Measurements from ENCODE around the gene SHROOM3. TPM values are rescaled to one million over a fixed set of nuclear protein-coding genes. Genes with fewer than 3 reads are reported as not detected.
A peak's percentile ranks its signal among the peaks of the same experiment; 100 is the strongest.

Gene SHROOM3
- total RNA-seq, 4 donors from 2014 or later, result 44.4 to 101 (median 88.5) TPM

DNA sequence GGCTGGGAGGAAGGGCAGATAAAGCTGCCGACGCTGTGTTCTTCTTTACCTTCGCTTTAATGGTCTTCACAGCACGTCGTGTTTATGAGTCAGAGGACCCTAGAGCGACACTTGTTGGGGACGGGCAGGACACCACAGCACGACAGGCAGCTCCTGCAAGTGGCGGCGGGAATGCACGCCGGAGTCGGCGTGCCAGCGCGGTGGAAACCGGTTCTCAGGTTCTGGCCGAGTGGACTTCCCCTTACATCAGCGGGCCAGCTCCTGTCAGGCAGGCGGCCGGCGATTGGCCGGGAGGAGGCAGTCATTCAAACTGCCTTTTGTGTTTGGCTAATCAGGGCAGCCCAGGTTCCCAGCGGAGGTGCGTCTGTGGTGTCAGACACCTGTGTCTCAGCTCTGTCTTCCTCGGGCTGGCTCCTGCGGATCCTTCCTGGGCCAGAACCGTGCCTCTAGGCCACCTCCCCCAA is 150.9 kb downstream of the SHROOM3 start:
- intact Hi-C loops (cut with DNase I), result no loop called here
- TF ChIP-seq POLR2A (IDR thresholded peaks at IDR 0.05; ENCODE audit: low read depth), result no peak
- TF ChIP-seq, protein P1, sequence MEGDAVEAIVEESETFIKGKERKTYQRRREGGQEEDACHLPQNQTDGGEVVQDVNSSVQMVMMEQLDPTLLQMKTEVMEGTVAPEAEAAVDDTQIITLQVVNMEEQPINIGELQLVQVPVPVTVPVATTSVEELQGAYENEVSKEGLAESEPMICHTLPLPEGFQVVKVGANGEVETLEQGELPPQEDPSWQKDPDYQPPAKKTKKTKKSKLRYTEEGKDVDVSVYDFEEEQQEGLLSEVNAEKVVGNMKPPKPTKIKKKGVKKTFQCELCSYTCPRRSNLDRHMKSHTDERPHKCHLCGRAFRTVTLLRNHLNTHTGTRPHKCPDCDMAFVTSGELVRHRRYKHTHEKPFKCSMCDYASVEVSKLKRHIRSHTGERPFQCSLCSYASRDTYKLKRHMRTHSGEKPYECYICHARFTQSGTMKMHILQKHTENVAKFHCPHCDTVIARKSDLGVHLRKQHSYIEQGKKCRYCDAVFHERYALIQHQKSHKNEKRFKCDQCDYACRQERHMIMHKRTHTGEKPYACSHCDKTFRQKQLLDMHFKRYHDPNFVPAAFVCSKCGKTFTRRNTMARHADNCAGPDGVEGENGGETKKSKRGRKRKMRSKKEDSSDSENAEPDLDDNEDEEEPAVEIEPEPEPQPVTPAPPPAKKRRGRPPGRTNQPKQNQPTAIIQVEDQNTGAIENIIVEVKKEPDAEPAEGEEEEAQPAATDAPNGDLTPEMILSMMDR (IDR thresholded peaks at IDR 0.05), result peak in 1 of 3 experiments; percentile 22
- no peak for TF ChIP-seq EP300 (IDR thresholded peaks at IDR 0.05)
- TF ChIP-seq POLR2AphosphoS5 (IDR thresholded peaks at IDR 0.05), result peak; percentile 64 to 70
- WGBS, result 16% methylated on average over 6 of the region's 28 CpGs
- Histone ChIP-seq H3K36me3 (no peaks in the 10 kb centered on the region), H3K4me3 (peak overlapping the region; percentile 39 to 53 (median 50)), H3K27me3 (no peaks in the 10 kb centered on the region), H3K4me1 (peaks cover 28 to 72% (median 57%) of the 10 kb centered on the region in 4 donors), H3K27ac (replicated peaks in 1 of 4) (peak overlapping the region; percentile 73 to 81 (median 77)), H3K9me3 (no peaks in the 10 kb centered on the region)
- DNase-seq (ENCODE audit: extremely low spot score), result no peak

DNA sequence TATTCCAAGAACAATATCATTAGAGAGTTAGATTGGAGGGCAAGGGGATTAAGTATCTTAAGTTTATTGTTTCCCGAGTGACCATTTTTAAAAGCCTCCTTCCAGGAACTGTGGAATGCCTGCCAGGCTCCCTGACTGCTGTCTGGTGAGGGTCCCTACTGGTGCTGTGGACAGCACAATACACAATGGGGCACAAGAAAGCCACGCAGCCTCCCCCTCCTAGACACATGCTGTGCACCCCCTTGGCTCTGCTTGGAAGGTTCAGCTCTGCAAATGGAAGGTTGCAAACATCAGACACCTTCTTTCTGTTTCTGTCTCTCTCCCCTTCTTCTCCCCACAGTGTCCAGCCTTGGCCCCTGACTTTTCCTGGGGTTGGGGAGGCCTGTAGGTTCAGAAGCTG is 153.2 kb downstream of the SHROOM3 start:
- intact Hi-C loops (cut with DNase I), result no loop called here
- DNase-seq (ENCODE audit: extremely low spot score), result no peak
- H3K27ac ChIP-seq (replicated peaks in 1 of 4), result peak overlapping the region; percentile 42 to 81 (median 79)
- H3K4me3 ChIP-seq, result no peak overlapping the region
- H3K27me3 ChIP-seq, result no peaks in the 10 kb centered on the region
- no peaks in the 10 kb centered on the region for H3K36me3 ChIP-seq
- 95% methylated on average over 2 of the region's 2 CpGs for WGBS
- no peaks in the 10 kb centered on the region for H3K9me3 ChIP-seq
- H3K4me1 ChIP-seq, result peaks cover 37 to 80% (median 60%) of the 10 kb centered on the region in 4 donors
- TF ChIP-seq POLR2A (IDR thresholded peaks at IDR 0.05; ENCODE audit: low read depth) (no peak), POLR2AphosphoS5 (IDR thresholded peaks at IDR 0.05) (no peak), EP300 (IDR thresholded peaks at IDR 0.05) (no peak)
- TF ChIP-seq, protein P1 (IDR thresholded peaks at IDR 0.05), result no peak

DNA sequence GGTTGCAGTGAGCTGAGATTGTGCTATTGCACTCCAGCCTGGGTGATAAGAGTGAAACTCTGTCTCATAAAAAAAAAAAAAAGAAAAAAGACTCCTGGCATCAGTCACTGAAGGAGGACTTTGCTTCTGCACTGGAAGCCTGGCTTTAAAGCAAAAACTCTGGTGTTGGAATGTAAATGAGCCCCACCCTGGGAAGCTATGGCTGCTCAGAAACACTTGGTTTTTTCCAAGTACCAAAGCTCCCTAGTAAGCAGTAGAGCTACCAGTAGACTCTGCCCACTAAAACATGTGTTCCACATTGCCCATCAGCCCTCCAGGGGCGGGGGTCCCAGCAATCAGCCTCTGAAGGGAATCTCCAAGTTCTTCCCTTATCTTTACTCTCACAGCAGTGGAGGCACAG is 154.4 kb downstream of the SHROOM3 start:
- 15% methylated on average over 1 of the region's 1 CpG for WGBS
- H3K27ac ChIP-seq (replicated peaks in 1 of 4), result peak overlapping the region; percentile 73 to 81 (median 79)

DNA sequence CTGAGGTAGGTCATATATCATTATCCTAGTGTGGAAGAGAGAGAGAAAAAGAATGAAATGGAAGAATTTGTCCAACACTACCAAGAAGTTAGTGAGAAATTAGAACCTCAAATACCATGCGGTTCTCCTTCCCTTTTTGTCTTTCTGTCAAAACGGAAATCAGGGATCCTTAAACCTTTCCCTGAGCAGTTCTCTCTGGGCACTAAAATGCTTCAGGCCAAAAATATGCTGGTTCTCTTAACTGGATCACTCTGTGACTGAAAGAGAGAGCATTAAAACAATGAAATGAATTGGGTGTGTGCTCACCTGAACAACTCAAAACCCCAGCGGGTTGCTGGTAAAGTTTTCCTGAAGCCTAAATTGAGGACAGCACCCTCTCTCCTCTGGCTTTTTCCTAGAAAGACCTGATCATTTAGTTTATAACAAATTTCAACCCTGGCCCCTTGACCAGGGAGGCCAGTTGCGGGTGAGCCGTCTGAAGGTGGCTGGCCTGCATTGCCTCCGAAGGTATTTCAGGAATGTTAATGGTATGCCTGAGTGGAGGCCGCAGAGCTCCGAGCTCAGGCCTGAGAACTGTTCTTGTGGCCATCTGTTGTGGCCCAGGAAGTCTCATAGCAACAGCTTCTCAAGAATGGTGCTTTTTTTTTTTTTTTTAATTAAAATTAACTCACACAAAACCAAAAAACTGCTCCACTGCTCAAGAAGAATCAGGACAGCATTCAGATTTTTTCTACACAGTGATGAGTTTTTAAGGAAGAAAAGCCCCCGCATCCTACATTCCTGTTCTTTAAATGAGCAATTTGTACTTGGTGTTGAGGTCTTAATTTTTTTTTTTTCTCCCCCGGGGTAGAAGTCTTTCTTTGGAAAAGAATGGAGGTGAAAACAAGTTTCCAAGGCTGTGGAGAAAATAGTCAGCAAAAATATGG is 155.1 kb downstream of the SHROOM3 start:
- WGBS, result 45% methylated on average over 10 of the region's 10 CpGs
- peaks cover 28 to 61% (median 46%) of the 10 kb centered on the region in 4 donors for H3K4me1 ChIP-seq
- intact Hi-C loops (cut with DNase I), result no loop called here

More for the DNA sequence above, 154.4 kb downstream of the SHROOM3 start:
- no peak for DNase-seq (ENCODE audit: extremely low spot score)
- H3K4me1 ChIP-seq, result peaks cover 36 to 68% (median 53%) of the 10 kb centered on the region in 4 donors
- no peaks in the 10 kb centered on the region for H3K9me3 ChIP-seq
- no peaks in the 10 kb centered on the region for H3K27me3 ChIP-seq
- H3K4me3 ChIP-seq, result no peak overlapping the region
- TF ChIP-seq, protein P1 (IDR thresholded peaks at IDR 0.05), result no peak
- TF ChIP-seq POLR2A (IDR thresholded peaks at IDR 0.05; ENCODE audit: low read depth) (no peak), EP300 (IDR thresholded peaks at IDR 0.05) (no peak), POLR2AphosphoS5 (IDR thresholded peaks at IDR 0.05) (no peak)
- intact Hi-C loops (cut with DNase I), result no loop called here
- H3K36me3 ChIP-seq, result no peaks in the 10 kb centered on the region

More for the DNA sequence above, 155.1 kb downstream of the SHROOM3 start:
- peak overlapping the region; percentile 73 to 81 (median 79) for H3K27ac ChIP-seq (replicated peaks in 1 of 4)
- H3K36me3 ChIP-seq, result no peaks in the 10 kb centered on the region
- TF ChIP-seq EP300 (IDR thresholded peaks at IDR 0.05) (no peak), POLR2A (IDR thresholded peaks at IDR 0.05; ENCODE audit: low read depth) (no peak), POLR2AphosphoS5 (IDR thresholded peaks at IDR 0.05) (no peak)
- TF ChIP-seq, protein P1 (IDR thresholded peaks at IDR 0.05), result no peak
- no peaks in the 10 kb centered on the region for H3K9me3 ChIP-seq
- no peak for DNase-seq (ENCODE audit: extremely low spot score)
- H3K4me3 ChIP-seq, result peak overlapping the region in 1 of 4 donors; percentile 16
- no peaks in the 10 kb centered on the region for H3K27me3 ChIP-seq

Measured in esophagus muscularis mucosa (tissue), 4 donors.